SK-N-SH (cell line): ENCODE data around the gene GPR18. TPM values are rescaled to one million over a fixed set of nuclear protein-coding genes. Genes with fewer than 3 reads are reported as not detected.
A peak's percentile ranks its signal among the peaks of the same experiment; 100 is the strongest.

Source experiments
- CTCF ChIA-PET: fragments of 300-600, 350-600 bp; formaldehyde crosslinking; extraction: SDS; loops from one replicate; lab custom pipeline; 2021; lab: Yijun Ruan, JAX
- POLR2A ChIA-PET: fragments of 350-600 bp; sonication (Branson Sonifier 250); formaldehyde crosslinking; extraction: SDS; loops from one replicate; lab custom pipeline; 2020; ENCODE audit warnings: antibody characterized with exemption, inconsistent platforms; lab: Yijun Ruan, JAX
- DNase-seq: peaks from one replicate; pipeline ENCODE4 v3.0.0; 2012
- H2AFZ ChIP-seq: fragments of 200-600 bp; sonication (generic); 2 replicates; pipeline ENCODE4 v1.8.1; 2016; ENCODE audit warnings: antibody characterized with exemption, mild to moderate bottlenecking, low read depth
- H3F3A ChIP-seq: fragments of 200-600 bp; sonication (generic); replicated peaks from 2 replicates; pipeline ENCODE3; 2016; ENCODE audit warnings: antibody characterized with exemption, mild to moderate bottlenecking; ENCODE audit not compliant: insufficient read depth
- H3K27ac ChIP-seq, 2 experiments: fragments of 200-500 bp in 1 of 2; fragments of 200-600 bp in 1 of 2; sonication (Bioruptor generic) in 1 of 2; sonication (generic), shearing (Covaris generic) in 1 of 2; 2 replicates each; pipeline versions ENCODE4 v1.5.1 to v1.6.1; 2014 to 2016; ENCODE audit warnings: low read depth in 2 of 2, inconsistent platforms in 1 of 2, low read length in 1 of 2, mild to moderate bottlenecking in 1 of 2, mixed read lengths in 1 of 2
- H3K27me3 ChIP-seq: fragments of 200-600 bp; sonication (generic), shearing (Covaris generic); 2 replicates; pipeline ENCODE4 v1.6.1; 2016; ENCODE audit warnings: mixed run types; ENCODE audit not compliant: insufficient read depth
- H3K36me3 ChIP-seq, 2 experiments: fragments of 200-500 bp in 1 of 2; fragments of 200-600 bp in 1 of 2; sonication (Bioruptor generic) in 1 of 2; sonication (generic) in 1 of 2; replicated peaks in 1 of 2; 2 replicates each; pipeline versions ENCODE3 to v1.5.1; 2014 to 2016; ENCODE audit warnings: low read length in 1 of 2, mild to moderate bottlenecking in 1 of 2; ENCODE audit not compliant: insufficient read depth in 2 of 2, control insufficient read depth in 1 of 2
- H3K4me1 ChIP-seq, 2 experiments: fragments of 200-500 bp in 1 of 2; fragments of 200-600 bp in 1 of 2; sonication (Bioruptor generic) in 1 of 2; sonication (generic), shearing (Covaris generic) in 1 of 2; 2 replicates each; pipeline versions ENCODE4 v1.5.1 to v1.6.1; 2014 to 2016; ENCODE audit warnings: low read depth in 1 of 2, low read length in 1 of 2, mixed run types in 1 of 2; ENCODE audit not compliant: insufficient read depth in 2 of 2, control insufficient read depth in 1 of 2
- H3K4me2 ChIP-seq: fragments of 200-600 bp; sonication (generic), shearing (Covaris generic); 2 replicates; pipeline ENCODE4 v1.6.1; 2017; ENCODE audit warnings: mixed run types
- H3K4me3 ChIP-seq, 2 experiments: fragments of 200-500 bp in 1 of 2; fragments of 200-600 bp in 1 of 2; sonication (Bioruptor generic) in 1 of 2; sonication (generic), shearing (Covaris generic) in 1 of 2; 2 replicates each; pipeline versions ENCODE4 v1.5.1 to v1.8.1; 2014 to 2016; ENCODE audit warnings: low read depth in 2 of 2, inconsistent platforms in 1 of 2, low read length in 1 of 2, mild to moderate bottlenecking in 1 of 2, mixed read lengths in 1 of 2, moderate library complexity in 1 of 2
- H3K79me2 ChIP-seq: fragments of 200-600 bp; sonication (generic); 2 replicates; pipeline ENCODE4 v1.8.1; 2017; ENCODE audit warnings: mild to moderate bottlenecking; ENCODE audit not compliant: insufficient read depth
- H3K9ac ChIP-seq: fragments of 200-600 bp; sonication (generic); 2 replicates; pipeline ENCODE4 v1.6.1; 2017; ENCODE audit warnings: mixed run types
- H3K9me2 ChIP-seq: fragments of 200-600 bp; sonication (generic); 2 replicates; pipeline ENCODE4 v1.6.1; 2017; ENCODE audit warnings: mixed run types
- H3K9me3 ChIP-seq: fragments of 200-600 bp; sonication (generic); 2 replicates; pipeline ENCODE4 v1.6.1; 2017; ENCODE audit warnings: mixed run types, mild to moderate bottlenecking, moderate library complexity
- H4K20me1 ChIP-seq: fragments of 200-600 bp; sonication (generic); 2 replicates; pipeline ENCODE4 v1.6.1; 2017; ENCODE audit warnings: mild to moderate bottlenecking, mixed run types; ENCODE audit not compliant: insufficient read depth
- EP300 ChIP-seq, 2 experiments: IDR thresholded peaks; 2 replicates each; pipeline versions ENCODE4 v1.4.0 to v1.6.1; 2012; ENCODE audit warnings: borderline replicate concordance in 1 of 2, low read depth in 1 of 2, low read length in 1 of 2
- JUND ChIP-seq: IDR thresholded peaks from 2 replicates; pipeline ENCODE4 v1.4.0; 2012
- NRF1 ChIP-seq: IDR thresholded peaks from 2 replicates; pipeline ENCODE4 v1.6.1; 2012; ENCODE audit warnings: low read depth, mild to moderate bottlenecking, low read length
- RAD21 ChIP-seq: IDR thresholded peaks from 2 replicates; pipeline ENCODE4 v1.6.1; 2012; ENCODE audit warnings: mild to moderate bottlenecking, low read length
- SMC3 ChIP-seq: IDR thresholded peaks from 2 replicates; pipeline ENCODE4 v1.6.1; 2012; ENCODE audit warnings: low read depth, low read length, improper control_type of control experiment
- YY1 ChIP-seq: IDR thresholded peaks from 2 replicates; pipeline ENCODE4 v1.4.0; 2012; ENCODE audit warnings: low read depth, mild to moderate bottlenecking
- WGBS: methylation state at CpG from one replicate; pipeline ENCODE4 v1.1.6; 2017; ENCODE audit warnings: low lambda C conversion rate; 5-methylcytosine and 5-hydroxymethylcytosine counted together
- polyA plus RNA-seq, 3 experiments: library from polyadenylated mRNA; depleted of rRNA; stranded (reverse); fragments of >200 nt; gene quantifications; 2 replicates each; pipeline ENCODE4 v1.2.3, GENCODE V29; 2012
- TF ChIP-seq, protein P1 (sequence below): IDR thresholded peaks from 2 replicates; pipeline ENCODE4 v1.4.0; 2012; ENCODE audit warnings: low read depth
- TF ChIP-seq, protein P2 (sequence below): IDR thresholded peaks from 2 replicates; pipeline ENCODE4 v1.4.0; 2012; ENCODE audit warnings: low read depth, borderline replicate concordance
- TF ChIP-seq, protein P3 (sequence below): IDR thresholded peaks from 2 replicates; pipeline ENCODE4 v1.6.1; 2012; ENCODE audit warnings: mild to moderate bottlenecking, low read depth, low read length, moderate library complexity

Gene GPR18
- polyA plus RNA-seq, 1 of the 3 experiments (the other 2 are of a cell fraction), result not detected

DNA sequence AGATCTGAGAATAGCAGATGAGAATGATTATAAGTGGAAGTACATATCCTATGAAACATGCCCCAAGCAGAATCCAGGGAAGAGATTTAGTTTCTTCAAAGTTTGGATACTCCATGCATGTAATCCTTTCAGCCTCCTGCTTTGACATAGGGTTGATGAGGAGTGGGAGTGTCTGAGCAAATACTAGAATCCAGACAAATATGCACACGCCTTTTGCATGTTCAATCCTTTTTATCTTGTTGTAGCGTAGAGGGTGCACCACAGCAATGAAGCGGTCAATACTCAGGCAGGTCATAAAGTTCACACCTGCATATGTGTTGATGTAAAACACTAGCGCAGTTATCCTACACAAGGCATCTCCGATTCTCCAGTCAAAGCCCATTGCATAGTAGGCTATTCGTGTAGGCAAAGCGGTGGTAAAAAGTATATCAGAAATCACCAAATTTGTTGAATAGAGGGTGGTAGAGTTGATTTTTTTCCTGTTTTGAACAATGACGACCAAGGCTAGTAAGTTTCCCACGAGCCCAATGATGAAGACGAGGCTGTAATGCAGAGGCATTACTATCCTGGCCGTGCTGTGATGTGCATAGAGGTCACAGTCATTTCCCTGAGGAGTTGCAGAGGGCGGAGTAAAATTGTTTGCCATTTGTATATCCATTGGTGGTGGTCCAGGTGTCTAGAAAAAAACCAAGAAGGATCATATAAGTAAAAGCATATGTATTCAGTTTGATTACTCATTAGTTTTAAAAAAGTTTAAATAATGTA lies 37.5 kb upstream of the GPR18 start:
- no peak overlapping the region for H3K4me3 ChIP-seq
- CTCF ChIA-PET, result interaction anchor here (0.7 to 1.9 kb wide), 2 partner anchors 30 to 141 kb away, joined by 5 to 11 read pairs; no protein-coding TSS in a partner anchor

DNA sequence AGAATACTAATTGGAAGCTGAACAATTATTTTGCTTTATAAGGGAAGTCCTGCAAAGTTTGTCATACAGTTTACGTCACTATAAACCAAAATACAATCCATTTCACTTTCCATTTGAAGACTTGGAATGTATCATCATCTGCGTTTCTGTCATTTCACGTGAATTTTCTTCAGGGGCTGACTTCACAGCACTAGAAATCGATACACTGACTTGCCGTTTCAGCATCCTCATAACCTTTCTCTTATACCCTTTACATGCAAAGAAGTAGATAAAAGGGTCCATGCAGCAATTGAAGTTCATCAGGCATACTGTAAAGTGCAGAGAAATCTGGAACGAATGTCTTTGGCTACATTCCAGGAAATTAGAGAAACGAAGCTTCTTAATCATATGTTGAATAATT lies 36.8 kb upstream of the GPR18 start:
- Histone ChIP-seq H3K79me2 (no peaks in the 10 kb centered on the region), H3K4me1 (peaks cover 5 to 9% of the 10 kb centered on the region in 2 experiments; a peak in 2 of 4 replicates), H3K27ac (no peak overlapping the region), H2AFZ (no peak overlapping the region), H3K9ac (no peak overlapping the region), H3K9me3 (no peaks in the 10 kb centered on the region), H3K27me3 (no peaks in the 10 kb centered on the region), H3K4me2 (no peak overlapping the region), H3K9me2 (no peaks in the 10 kb centered on the region), H3K36me3 (peaks cover 5% of the 10 kb centered on the region in 2 experiments), H3F3A (no peaks in the 10 kb centered on the region), H3K4me3 (no peak overlapping the region), H4K20me1 (no peaks in the 10 kb centered on the region)
- DNase-seq, result no peak
- 90% methylated on average over 7 of the region's 7 CpGs for WGBS
- TF ChIP-seq, protein P1, sequence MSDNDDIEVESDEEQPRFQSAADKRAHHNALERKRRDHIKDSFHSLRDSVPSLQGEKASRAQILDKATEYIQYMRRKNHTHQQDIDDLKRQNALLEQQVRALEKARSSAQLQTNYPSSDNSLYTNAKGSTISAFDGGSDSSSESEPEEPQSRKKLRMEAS, result no peak
- TF ChIP-seq, protein P2, sequence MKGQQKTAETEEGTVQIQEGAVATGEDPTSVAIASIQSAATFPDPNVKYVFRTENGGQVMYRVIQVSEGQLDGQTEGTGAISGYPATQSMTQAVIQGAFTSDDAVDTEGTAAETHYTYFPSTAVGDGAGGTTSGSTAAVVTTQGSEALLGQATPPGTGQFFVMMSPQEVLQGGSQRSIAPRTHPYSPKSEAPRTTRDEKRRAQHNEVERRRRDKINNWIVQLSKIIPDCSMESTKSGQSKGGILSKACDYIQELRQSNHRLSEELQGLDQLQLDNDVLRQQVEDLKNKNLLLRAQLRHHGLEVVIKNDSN, result no peak
- TF ChIP-seq RAD21 (no peak), SMC3 (no peak), NRF1 (no peak)
- TF ChIP-seq, protein P3, sequence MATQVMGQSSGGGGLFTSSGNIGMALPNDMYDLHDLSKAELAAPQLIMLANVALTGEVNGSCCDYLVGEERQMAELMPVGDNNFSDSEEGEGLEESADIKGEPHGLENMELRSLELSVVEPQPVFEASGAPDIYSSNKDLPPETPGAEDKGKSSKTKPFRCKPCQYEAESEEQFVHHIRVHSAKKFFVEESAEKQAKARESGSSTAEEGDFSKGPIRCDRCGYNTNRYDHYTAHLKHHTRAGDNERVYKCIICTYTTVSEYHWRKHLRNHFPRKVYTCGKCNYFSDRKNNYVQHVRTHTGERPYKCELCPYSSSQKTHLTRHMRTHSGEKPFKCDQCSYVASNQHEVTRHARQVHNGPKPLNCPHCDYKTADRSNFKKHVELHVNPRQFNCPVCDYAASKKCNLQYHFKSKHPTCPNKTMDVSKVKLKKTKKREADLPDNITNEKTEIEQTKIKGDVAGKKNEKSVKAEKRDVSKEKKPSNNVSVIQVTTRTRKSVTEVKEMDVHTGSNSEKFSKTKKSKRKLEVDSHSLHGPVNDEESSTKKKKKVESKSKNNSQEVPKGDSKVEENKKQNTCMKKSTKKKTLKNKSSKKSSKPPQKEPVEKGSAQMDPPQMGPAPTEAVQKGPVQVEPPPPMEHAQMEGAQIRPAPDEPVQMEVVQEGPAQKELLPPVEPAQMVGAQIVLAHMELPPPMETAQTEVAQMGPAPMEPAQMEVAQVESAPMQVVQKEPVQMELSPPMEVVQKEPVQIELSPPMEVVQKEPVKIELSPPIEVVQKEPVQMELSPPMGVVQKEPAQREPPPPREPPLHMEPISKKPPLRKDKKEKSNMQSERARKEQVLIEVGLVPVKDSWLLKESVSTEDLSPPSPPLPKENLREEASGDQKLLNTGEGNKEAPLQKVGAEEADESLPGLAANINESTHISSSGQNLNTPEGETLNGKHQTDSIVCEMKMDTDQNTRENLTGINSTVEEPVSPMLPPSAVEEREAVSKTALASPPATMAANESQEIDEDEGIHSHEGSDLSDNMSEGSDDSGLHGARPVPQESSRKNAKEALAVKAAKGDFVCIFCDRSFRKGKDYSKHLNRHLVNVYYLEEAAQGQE, result no peak
- ChIA-PET CTCF (no interaction called here), POLR2A (no interaction called here)

More for the DNA sequence above, 37.5 kb upstream of the GPR18 start:
- H3F3A ChIP-seq, result no peaks in the 10 kb centered on the region
- H3K9me3 ChIP-seq, result no peaks in the 10 kb centered on the region
- H3K27ac ChIP-seq, result peak overlapping the region in 1 of 2 experiments; percentile 40; a peak in 1 of 4 replicates
- POLR2A ChIA-PET, result no interaction called here
- H3K27me3 ChIP-seq, result no peaks in the 10 kb centered on the region
- no peaks in the 10 kb centered on the region for H3K79me2 ChIP-seq
- H2AFZ ChIP-seq, result no peak overlapping the region
- no peak overlapping the region for H3K4me2 ChIP-seq
- H3K36me3 ChIP-seq, result peaks cover 4 to 5% of the 10 kb centered on the region in 2 experiments
- no peaks in the 10 kb centered on the region for H4K20me1 ChIP-seq
- no peaks in the 10 kb centered on the region for H3K9me2 ChIP-seq
- no peak for DNase-seq
- no peak overlapping the region for H3K9ac ChIP-seq
- no peak for TF ChIP-seq YY1
- TF ChIP-seq EP300 (IDR thresholded peaks at IDR 0.05; ENCODE audit: borderline replicate concordance in 1 of 2, low read depth in 1 of 2, low read length in 1 of 2), result no peak
- TF ChIP-seq, protein P2, result no peak
- TF ChIP-seq JUND, result no peak
- TF ChIP-seq, all 33 proteins: peak for 0
- peaks cover 5 to 9% of the 10 kb centered on the region in 2 experiments; a peak in 2 of 4 replicates for H3K4me1 ChIP-seq
- WGBS, result 96% methylated on average over 12 of the region's 12 CpGs
